ENCODE measurements around the gene CELSR1.

Gene CELSR1

DNA sequence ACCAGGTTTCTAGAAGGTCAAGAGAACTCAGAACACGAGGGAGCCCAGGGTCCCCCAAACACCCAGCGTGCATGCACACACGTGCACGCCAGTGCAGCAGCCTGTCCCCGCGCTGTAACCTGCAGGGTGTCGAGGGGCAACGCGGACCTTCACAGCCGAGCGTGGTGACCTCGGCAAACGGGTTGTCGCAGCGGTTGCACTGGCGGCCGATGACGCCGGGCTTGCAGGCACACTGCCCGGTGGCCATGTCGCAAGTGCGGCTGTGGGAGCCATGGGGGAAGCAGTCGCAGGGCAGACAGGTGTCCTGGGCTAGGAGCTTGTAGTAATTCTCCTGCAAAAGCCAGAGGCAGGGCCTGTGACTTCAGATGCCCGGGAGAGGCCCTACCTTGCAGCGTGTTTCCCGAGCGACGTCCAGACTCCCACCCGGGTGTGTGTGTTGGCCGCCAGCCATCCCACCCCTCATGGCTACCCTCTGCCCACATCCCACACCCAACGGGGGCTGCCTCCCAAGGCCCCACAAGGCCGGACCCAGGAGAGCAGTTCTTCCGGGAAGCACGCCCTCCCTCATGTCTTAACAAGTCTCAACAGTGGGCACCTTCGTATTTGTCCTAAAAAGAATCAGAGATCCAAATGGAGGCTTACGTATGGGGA is 145.8 kb downstream of the CELSR1 start:
- Mint-ChIP-seq H3K4me3 (no peak overlapping the region), H3K27ac (no peak overlapping the region), H3K9me3 (no peaks in the 10 kb centered on the region), H3K27me3 (no peaks in the 10 kb centered on the region), H3K36me3 (peaks cover 9 to 35% of the 10 kb centered on the region in 2 donors), H3K4me1 (no peaks in the 10 kb centered on the region)
- DNase-seq (no peak), ATAC-seq (replicated peaks) (no peak)

GRCh38 chr22:46390652-46391301 is 146.6 kb downstream of the CELSR1 start:
- Mint-ChIP-seq H3K4me3 (no peak overlapping the region), H3K4me1 (no peaks in the 10 kb centered on the region), H3K27ac (no peak overlapping the region), H3K36me3 (peaks cover 8 to 33% of the 10 kb centered on the region in 2 donors), H3K27me3 (no peaks in the 10 kb centered on the region), H3K9me3 (no peaks in the 10 kb centered on the region)
- no peak for DNase-seq
- ATAC-seq (replicated peaks), result no peak

- DNase-seq, result no peak
- Mint-ChIP-seq H3K36me3 (peaks cover 10 to 30% of the 10 kb centered on the region in 2 donors), H3K27me3 (no peaks in the 10 kb centered on the region), H3K27ac (no peak overlapping the region), H3K9me3 (no peaks in the 10 kb centered on the region), H3K4me1 (no peaks in the 10 kb centered on the region), H3K4me3 (no peak overlapping the region)
- ATAC-seq (replicated peaks), result no peak
These were observed 147.2 kb downstream of the CELSR1 start for GRCh38 chr22:46390105-46390651.

DNA sequence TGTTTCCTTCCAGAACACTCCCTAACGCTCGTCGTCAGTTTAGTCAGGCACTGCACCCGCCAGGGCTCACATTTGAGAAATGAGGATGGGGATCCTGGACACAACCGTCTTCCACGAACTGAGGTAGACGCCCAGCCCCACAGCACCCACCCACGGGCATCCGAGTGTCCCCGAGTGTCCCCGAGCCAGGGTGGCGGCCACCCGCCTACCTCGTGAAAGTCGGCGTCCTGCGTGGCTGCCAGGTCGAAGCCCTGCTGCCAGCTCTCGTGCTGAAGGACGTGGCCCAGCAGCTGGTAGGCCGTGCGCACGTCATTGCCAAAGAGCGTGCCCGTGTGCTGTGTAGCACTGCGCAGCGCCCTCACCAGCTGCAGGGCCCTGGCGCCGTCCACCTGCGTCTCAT is 148.3 kb downstream of the CELSR1 start:
- Mint-ChIP-seq H3K27me3 (no peaks in the 10 kb centered on the region), H3K9me3 (no peaks in the 10 kb centered on the region), H3K4me1 (no peaks in the 10 kb centered on the region), H3K4me3 (no peak overlapping the region), H3K27ac (no peak overlapping the region), H3K36me3 (peaks cover 13 to 31% of the 10 kb centered on the region in 2 donors)
- ATAC-seq (replicated peaks) (no peak), DNase-seq (no peak)

GRCh38 chr22:46388647-46389046 is 148.8 kb downstream of the CELSR1 start:
- Mint-ChIP-seq H3K36me3 (peaks cover 13 to 27% of the 10 kb centered on the region in 2 donors), H3K4me3 (no peak overlapping the region), H3K27ac (no peak overlapping the region), H3K27me3 (no peaks in the 10 kb centered on the region), H3K4me1 (no peaks in the 10 kb centered on the region), H3K9me3 (no peaks in the 10 kb centered on the region)
- ATAC-seq (replicated peaks) (no peak), DNase-seq (no peak)

DNA sequence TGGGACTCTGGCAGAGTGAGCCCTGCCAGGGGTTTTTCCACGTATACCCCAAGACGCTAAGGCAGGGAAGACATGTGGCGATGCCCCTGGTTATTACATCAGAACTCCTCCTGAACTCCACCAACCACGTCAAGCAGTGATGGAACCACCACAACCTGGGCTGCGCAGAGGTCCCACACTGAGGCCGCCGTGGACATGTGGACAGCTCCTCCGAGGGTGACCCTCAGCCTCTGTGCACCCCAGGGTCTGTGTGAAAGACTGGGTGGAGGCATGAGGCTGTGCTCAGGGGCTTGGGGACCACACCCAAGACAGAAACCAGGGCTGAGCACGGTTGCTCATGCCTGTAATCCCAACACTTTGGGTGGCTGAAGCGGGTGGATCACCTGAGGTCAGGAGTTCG is 149.7 kb downstream of the CELSR1 start:
- H3K4me3 Mint-ChIP-seq, result no peak overlapping the region
- H3K4me1 Mint-ChIP-seq, result no peaks in the 10 kb centered on the region
- no peak overlapping the region for H3K27ac Mint-ChIP-seq
- no peaks in the 10 kb centered on the region for H3K9me3 Mint-ChIP-seq
- DNase-seq (no peak), ATAC-seq (replicated peaks) (no peak)
- peaks cover 16 to 27% of the 10 kb centered on the region in 2 donors for H3K36me3 Mint-ChIP-seq
- H3K27me3 Mint-ChIP-seq, result no peaks in the 10 kb centered on the region

DNA sequence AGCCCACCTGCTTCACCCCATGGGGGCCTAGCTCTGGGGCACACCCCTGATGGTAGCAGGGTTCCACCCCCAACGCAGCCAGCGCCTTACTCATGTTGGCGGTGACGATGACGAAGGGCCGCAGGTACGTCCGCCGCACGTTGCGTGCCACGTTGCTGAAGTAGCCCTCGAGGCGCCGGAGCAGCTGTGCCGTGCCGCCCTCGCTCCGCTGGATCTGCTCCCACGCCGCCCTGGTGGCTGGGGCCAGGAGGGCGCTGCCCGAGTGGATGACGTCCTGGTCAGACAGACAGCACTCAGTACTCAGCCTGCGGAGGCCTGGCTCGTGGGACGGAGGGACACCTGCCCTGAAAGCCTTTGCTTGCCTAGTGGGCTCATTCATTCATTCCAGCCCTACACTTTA is 151.1 kb downstream of the CELSR1 start:
- Mint-ChIP-seq H3K27me3 (no peaks in the 10 kb centered on the region), H3K9me3 (no peaks in the 10 kb centered on the region), H3K36me3 (peaks cover 23 to 27% of the 10 kb centered on the region in 2 donors)

DNA sequence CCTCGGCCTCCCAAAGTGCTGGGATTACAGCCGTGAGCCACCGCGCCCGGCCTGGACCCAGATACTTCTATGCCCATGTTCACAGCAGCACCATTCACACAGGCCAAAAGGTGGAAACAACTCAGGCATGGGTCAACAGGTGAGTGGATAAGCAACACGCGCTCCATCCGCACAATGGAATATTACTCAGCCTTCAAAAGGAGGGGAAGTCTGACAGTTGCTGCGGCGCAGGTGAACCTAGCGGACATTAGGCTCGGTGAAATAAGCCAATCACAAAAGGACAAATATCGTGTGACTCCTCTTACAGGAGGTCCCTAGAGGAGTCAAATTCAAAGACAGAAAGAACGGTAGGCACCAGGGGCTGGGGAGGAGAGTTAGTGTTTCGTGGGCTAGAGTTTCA is 154.9 kb downstream of the CELSR1 start:
- H3K4me1 Mint-ChIP-seq, result no peaks in the 10 kb centered on the region
- no peak overlapping the region for H3K4me3 Mint-ChIP-seq
- peaks cover 44 to 47% of the 10 kb centered on the region in 2 donors for H3K36me3 Mint-ChIP-seq
- ATAC-seq (replicated peaks) (no peak), DNase-seq (no peak)
- no peaks in the 10 kb centered on the region for H3K9me3 Mint-ChIP-seq
- peaks cover 3 to 5% of the 10 kb centered on the region in 2 donors for H3K27me3 Mint-ChIP-seq
- no peak overlapping the region for H3K27ac Mint-ChIP-seq

More for the DNA sequence above, 151.1 kb downstream of the CELSR1 start:
- Mint-ChIP-seq H3K4me1 (no peaks in the 10 kb centered on the region), H3K27ac (peak overlapping the region; percentile 14), H3K4me3 (no peak overlapping the region)
- no peak for ATAC-seq (replicated peaks)
- no peak for DNase-seq

- no peaks in the 10 kb centered on the region for H3K4me1 Mint-ChIP-seq
- H3K36me3 Mint-ChIP-seq, result peaks cover 50 to 55% of the 10 kb centered on the region in 2 donors
- ATAC-seq (replicated peaks) (no peak), DNase-seq (no peak)
- peaks cover 3 to 5% of the 10 kb centered on the region in 2 donors for H3K9me3 Mint-ChIP-seq
- H3K27me3 Mint-ChIP-seq, result peaks cover 3 to 9% of the 10 kb centered on the region in 2 donors
- H3K27ac Mint-ChIP-seq, result no peak overlapping the region
- no peak overlapping the region for H3K4me3 Mint-ChIP-seq
These were observed 155.7 kb downstream of the CELSR1 start for GRCh38 chr22:46381731-46382130.

GRCh38 chr22:46381142-46381541 is 156.3 kb downstream of the CELSR1 start:
- Mint-ChIP-seq H3K36me3 (peaks cover 55 to 58% of the 10 kb centered on the region in 2 donors), H3K27me3 (peaks cover 3 to 13% of the 10 kb centered on the region in 2 donors), H3K4me1 (no peaks in the 10 kb centered on the region), H3K4me3 (no peak overlapping the region), H3K27ac (no peak overlapping the region), H3K9me3 (peaks cover 6 to 8% of the 10 kb centered on the region in 2 donors)
- no peak for ATAC-seq (replicated peaks)
- no peak for DNase-seq

DNA sequence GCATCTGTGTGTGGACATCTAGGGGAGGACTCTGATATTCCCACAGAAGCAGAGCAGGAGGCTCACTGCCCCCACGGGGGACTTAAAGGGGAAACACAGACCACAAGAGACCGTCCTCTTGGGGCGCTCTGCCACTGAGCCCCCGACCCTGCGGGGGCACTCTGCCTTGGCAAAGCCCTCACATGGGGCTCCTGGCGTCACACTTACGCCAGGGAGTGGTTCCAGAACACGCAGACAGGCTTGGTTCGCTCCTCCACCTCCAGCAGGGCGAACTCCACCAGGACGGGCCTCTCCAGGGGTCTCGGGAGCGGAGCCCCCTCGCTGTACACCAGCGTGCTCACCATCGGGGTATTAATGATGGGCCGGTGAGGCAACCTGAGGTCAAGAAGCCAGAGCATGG is 156.8 kb downstream of the CELSR1 start:
- H3K4me1 Mint-ChIP-seq, result no peaks in the 10 kb centered on the region
- H3K36me3 Mint-ChIP-seq, result peaks cover 61 to 64% of the 10 kb centered on the region in 2 donors
- no peak overlapping the region for H3K4me3 Mint-ChIP-seq
- DNase-seq (no peak), ATAC-seq (replicated peaks) (no peak)
- peaks cover 7 to 18% of the 10 kb centered on the region in 2 donors for H3K27me3 Mint-ChIP-seq
- peaks cover 10 to 13% of the 10 kb centered on the region in 2 donors for H3K9me3 Mint-ChIP-seq
- no peak overlapping the region for H3K27ac Mint-ChIP-seq

DNA sequence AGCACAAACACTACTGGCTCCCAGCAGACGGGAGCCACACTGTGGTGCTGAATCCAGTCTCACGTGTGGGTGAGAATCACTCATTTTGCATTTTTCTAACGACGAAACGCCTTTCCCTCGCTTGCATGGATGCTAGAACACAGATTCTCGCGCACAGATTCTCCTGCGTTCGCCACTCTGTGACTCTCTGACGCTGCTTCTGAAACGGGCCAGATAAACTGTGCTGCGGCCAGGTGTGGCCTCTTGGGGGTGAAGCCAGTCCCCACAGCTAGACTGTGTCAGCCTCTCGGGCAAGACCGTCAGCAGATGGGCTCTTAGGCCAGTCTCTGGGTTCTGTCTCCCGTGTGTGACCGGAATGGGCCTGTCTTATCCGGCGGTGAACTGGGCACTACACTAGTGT is 157.4 kb downstream of the CELSR1 start:
- H3K9me3 Mint-ChIP-seq, result peaks cover 10 to 13% of the 10 kb centered on the region in 2 donors
- peaks cover 0 to 2% of the 10 kb centered on the region in 2 donors for H3K4me1 Mint-ChIP-seq
- ATAC-seq (replicated peaks), result no peak
- H3K27ac Mint-ChIP-seq, result no peak overlapping the region
- H3K36me3 Mint-ChIP-seq, result peaks cover 63 to 66% of the 10 kb centered on the region in 2 donors
- DNase-seq, result no peak
- H3K4me3 Mint-ChIP-seq, result no peak overlapping the region
- peaks cover 11 to 24% of the 10 kb centered on the region in 2 donors for H3K27me3 Mint-ChIP-seq

DNA sequence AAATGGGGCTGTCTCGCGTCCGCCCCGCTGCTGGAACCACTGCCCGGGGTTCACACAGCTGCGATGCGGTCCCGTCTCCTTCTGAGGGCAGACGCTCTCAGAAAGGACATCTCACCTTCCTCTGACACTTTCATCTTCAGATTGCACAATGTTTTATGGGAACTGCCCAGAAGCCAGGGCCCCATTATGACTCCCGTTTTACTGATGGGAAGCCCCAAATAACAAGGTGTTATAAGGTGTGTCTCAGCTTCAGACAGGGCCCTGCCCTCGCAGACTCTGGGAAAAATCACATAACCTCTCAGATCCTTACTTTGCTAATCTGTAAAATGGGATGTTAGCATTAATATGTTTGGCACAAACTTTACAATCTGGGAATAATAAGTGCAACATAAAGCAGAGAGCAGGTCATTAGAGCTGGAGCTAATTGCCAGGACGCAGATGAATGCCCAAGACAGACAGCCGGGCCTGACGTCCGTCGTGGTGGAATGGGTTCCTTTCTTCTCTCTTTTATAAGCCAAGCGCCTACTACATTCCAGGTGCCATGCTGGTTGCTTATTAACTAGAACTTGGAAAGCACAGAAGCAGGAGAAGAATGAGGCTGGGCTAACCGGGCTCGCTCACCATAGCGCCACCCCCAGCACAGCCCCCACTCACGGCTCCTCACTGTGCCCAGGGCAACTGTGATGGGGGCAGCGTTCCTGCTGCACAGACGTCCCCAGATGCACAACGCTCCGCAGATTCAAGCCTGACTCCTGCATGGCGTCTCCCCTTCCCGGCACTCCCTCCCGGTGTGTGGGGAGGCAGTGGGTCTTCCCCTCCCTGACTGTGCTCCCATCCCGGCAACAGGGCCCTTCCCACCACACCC is 158.1 kb downstream of the CELSR1 start:
- peaks cover 4 to 5% of the 10 kb centered on the region in 2 donors for H3K4me1 Mint-ChIP-seq
- H3K27me3 Mint-ChIP-seq, result peaks cover 13 to 26% of the 10 kb centered on the region in 2 donors
- H3K4me3 Mint-ChIP-seq, result no peak overlapping the region
- DNase-seq (no peak), ATAC-seq (replicated peaks) (no peak)
- peaks cover 63 to 67% of the 10 kb centered on the region in 2 donors for H3K36me3 Mint-ChIP-seq
- H3K27ac Mint-ChIP-seq, result no peak overlapping the region
- H3K9me3 Mint-ChIP-seq, result peaks cover 10 to 13% of the 10 kb centered on the region in 2 donors

DNA sequence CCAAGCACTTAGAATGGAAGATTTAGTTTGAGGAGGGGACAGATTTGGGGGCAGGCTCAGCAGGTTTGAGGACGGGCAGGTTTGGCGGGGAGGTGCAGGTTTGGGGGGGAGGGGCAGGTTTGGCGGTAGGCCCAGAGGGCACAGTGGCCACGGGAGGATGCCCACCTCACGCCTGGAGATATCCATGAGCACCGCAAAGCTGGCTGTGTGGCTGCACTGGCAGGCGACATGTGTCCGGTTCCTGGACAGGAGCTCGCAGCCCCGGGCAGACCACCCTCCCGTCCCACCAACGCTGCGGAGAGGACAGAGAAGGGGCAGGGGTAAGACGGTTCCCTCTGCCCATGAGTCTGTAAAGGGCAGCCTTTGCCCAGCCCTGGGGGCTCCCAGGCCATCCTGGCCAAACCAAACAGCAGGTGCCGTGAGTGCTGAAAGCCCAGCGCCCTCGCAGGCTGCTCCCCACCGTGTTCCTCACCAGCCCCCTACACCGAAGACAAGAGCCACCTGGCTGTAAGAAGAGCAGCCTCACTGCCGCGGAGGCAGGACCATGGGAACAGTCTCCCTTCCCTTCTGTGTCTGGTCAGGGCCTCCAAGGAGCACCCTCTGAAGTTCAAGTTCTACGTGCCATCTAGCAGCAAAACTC is 158.9 kb downstream of the CELSR1 start:
- peaks cover 13 to 26% of the 10 kb centered on the region in 2 donors for H3K27me3 Mint-ChIP-seq
- H3K9me3 Mint-ChIP-seq, result peaks cover 10 to 13% of the 10 kb centered on the region in 2 donors
- ATAC-seq (replicated peaks), result no peak
- H3K4me3 Mint-ChIP-seq, result no peak overlapping the region
- DNase-seq, result no peak
- H3K27ac Mint-ChIP-seq, result no peak overlapping the region
- H3K4me1 Mint-ChIP-seq, result peaks cover 11 to 12% of the 10 kb centered on the region in 2 donors
- H3K36me3 Mint-ChIP-seq, result peaks cover 61 to 67% of the 10 kb centered on the region in 2 donors

Data from stimulated activated naive B cell treated with anti-CD40 and anti-IgM and Interleukin-4, amounts not matched to agents 10 μg/mL and 1 μg/mL and 100 μg/mL, for 72 hours (primary cell).